SU-DHL-6 (cell line): ENCODE measurements around the gene ARL8B.

Experiments
- H2AFZ ChIP-seq: fragments of 200-600 bp; sonication (generic); 2 replicates; pipeline ENCODE4 v1.6.1; 2014; ENCODE audit warnings: low read depth, mild to moderate bottlenecking, moderate library complexity, mixed read lengths, antibody characterized with exemption, low read length; ENCODE audit not compliant: severe bottlenecking
- H3F3A ChIP-seq: fragments of 200-600 bp; shearing (Covaris generic); 2 replicates; pipeline ENCODE4 v1.6.0; 2016; ENCODE audit warnings: antibody characterized with exemption, mild to moderate bottlenecking; ENCODE audit not compliant: insufficient read depth
- H3K27ac ChIP-seq: fragments of 200-600 bp; sonication (generic); 2 replicates; pipeline ENCODE4 v1.5.1; 2016; ENCODE audit warnings: low read depth, mild to moderate bottlenecking, low read length, moderate library complexity, mixed read lengths
- H3K27me3 ChIP-seq: fragments of 200-600 bp; sonication (generic), shearing (Covaris generic); 2 replicates; pipeline ENCODE4 v1.6.0; 2014; ENCODE audit warnings: mild to moderate bottlenecking, low read length
- H3K36me3 ChIP-seq: fragments of 200-600 bp; sonication (generic); 2 replicates; pipeline ENCODE4 v1.6.1; 2014; ENCODE audit warnings: mild to moderate bottlenecking, low read length, mixed read lengths
- H3K4me2 ChIP-seq: fragments of 300-600, 200-600 bp; shearing (Covaris generic), sonication (generic); 2 replicates; pipeline ENCODE4 v1.6.0; 2014; ENCODE audit warnings: low read length, low read depth, mild to moderate bottlenecking; ENCODE audit not compliant: poor library complexity, severe bottlenecking
- H3K4me3 ChIP-seq: fragments of 200-600 bp; sonication (generic); 2 replicates; pipeline ENCODE4 v1.5.1; 2014; ENCODE audit warnings: antibody characterized with exemption, low read length, mild to moderate bottlenecking, mixed read lengths; ENCODE audit not compliant: insufficient read depth, poor library complexity, severe bottlenecking
- H3K79me2 ChIP-seq: fragments of 200-600 bp; sonication (generic); 2 replicates; pipeline ENCODE4 v1.6.1; 2014; ENCODE audit warnings: mild to moderate bottlenecking, low read length, moderate library complexity; ENCODE audit not compliant: insufficient read depth
- H3K9ac ChIP-seq: fragments of 200-600 bp; sonication (generic); 2 replicates; pipeline ENCODE4 v1.7.0; 2014; ENCODE audit warnings: mild to moderate bottlenecking, low read length
- H3K9me2 ChIP-seq: fragments of 200-600 bp; sonication (generic); replicated peaks from 2 replicates; pipeline ENCODE4 v1.6.1; 2014; ENCODE audit warnings: low read length; ENCODE audit not compliant: insufficient read depth
- H3K9me3 ChIP-seq: fragments of 200-600 bp; sonication (generic); 2 replicates; pipeline ENCODE4 v1.6.1; 2014; ENCODE audit warnings: low read length, mixed read lengths; ENCODE audit not compliant: insufficient read depth
- H4K20me1 ChIP-seq: fragments of 200-600 bp; sonication (generic); 2 replicates; pipeline ENCODE4 v1.6.1; 2014; ENCODE audit warnings: low read depth, mild to moderate bottlenecking, antibody characterized with exemption, low read length, moderate library complexity, mixed read lengths
- EZH2phosphoT487 ChIP-seq: fragments of 200-600 bp; sonication (generic), shearing (Covaris generic); conservative IDR thresholded peaks from 2 replicates; pipeline ENCODE4 v1.6.1; 2018; ENCODE audit warnings: mild to moderate bottlenecking, antibody characterized with exemption, low read length, moderate library complexity, mixed read lengths
- TF ChIP-seq, protein P1 (sequence below): fragments of 200-600 bp; sonication (generic); IDR thresholded peaks from one replicate; pipeline ENCODE4 v1.5.1; 2017; ENCODE audit warnings: antibody characterized with exemption, mild to moderate bottlenecking, low read length, moderate library complexity; ENCODE audit not compliant: insufficient read depth, poor library complexity, severe bottlenecking

ARL8B gene

GRCh38 chr3:5186089-5186857 lies 64.2 kb downstream of the ARL8B start:
- H3K4me3 ChIP-seq: peak overlapping the region; percentile 60
- peaks cover 7% of the 10 kb centered on the region; the same call in 1 of the 2 replicates for H4K20me1 ChIP-seq
- H3K27ac ChIP-seq: peak overlapping the region; percentile 97
- no peaks in the 10 kb centered on the region for H3K9me2 ChIP-seq
- H2AFZ ChIP-seq: no peak overlapping the region
- H3K27me3 ChIP-seq: no peaks in the 10 kb centered on the region
- H3K9me3 ChIP-seq: no peaks in the 10 kb centered on the region
- peaks cover 13% of the 10 kb centered on the region for H3K36me3 ChIP-seq
- H3K79me2 ChIP-seq: peaks cover 38% of the 10 kb centered on the region
- peak overlapping the region; percentile 96 for H3K4me2 ChIP-seq
- H3F3A ChIP-seq: peaks cover 54% of the 10 kb centered on the region
- no peak for TF ChIP-seq EZH2phosphoT487
- TF ChIP-seq, protein P1, sequence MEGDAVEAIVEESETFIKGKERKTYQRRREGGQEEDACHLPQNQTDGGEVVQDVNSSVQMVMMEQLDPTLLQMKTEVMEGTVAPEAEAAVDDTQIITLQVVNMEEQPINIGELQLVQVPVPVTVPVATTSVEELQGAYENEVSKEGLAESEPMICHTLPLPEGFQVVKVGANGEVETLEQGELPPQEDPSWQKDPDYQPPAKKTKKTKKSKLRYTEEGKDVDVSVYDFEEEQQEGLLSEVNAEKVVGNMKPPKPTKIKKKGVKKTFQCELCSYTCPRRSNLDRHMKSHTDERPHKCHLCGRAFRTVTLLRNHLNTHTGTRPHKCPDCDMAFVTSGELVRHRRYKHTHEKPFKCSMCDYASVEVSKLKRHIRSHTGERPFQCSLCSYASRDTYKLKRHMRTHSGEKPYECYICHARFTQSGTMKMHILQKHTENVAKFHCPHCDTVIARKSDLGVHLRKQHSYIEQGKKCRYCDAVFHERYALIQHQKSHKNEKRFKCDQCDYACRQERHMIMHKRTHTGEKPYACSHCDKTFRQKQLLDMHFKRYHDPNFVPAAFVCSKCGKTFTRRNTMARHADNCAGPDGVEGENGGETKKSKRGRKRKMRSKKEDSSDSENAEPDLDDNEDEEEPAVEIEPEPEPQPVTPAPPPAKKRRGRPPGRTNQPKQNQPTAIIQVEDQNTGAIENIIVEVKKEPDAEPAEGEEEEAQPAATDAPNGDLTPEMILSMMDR: no peak
- peak overlapping the region; percentile 69 for H3K9ac ChIP-seq

- Histone ChIP-seq H3K4me3 (peak overlapping the region; percentile 60), H3K9me3 (no peaks in the 10 kb centered on the region), H3K27me3 (no peaks in the 10 kb centered on the region), H3F3A (peaks cover 55% of the 10 kb centered on the region), H3K9ac (peak overlapping the region; percentile 69), H4K20me1 (peaks cover 10% of the 10 kb centered on the region; the same call in 1 of the 2 replicates), H2AFZ (peak overlapping the region; percentile 8), H3K36me3 (peaks cover 13% of the 10 kb centered on the region), H3K27ac (peak overlapping the region; percentile 97), H3K9me2 (no peaks in the 10 kb centered on the region), H3K4me2 (peak overlapping the region; percentile 96), H3K79me2 (peaks cover 43% of the 10 kb centered on the region)
- no peak for TF ChIP-seq EZH2phosphoT487
- TF ChIP-seq, protein P1: no peak
Observed at GRCh38 chr3:5186858-5187155, 64.7 kb downstream of the ARL8B start.

GRCh38 chr3:5187156-5187919 lies 65.2 kb downstream of the ARL8B start, which contains the start of gene EDEM1:
Gene EDEM1, plus strand, starts transcription at chr3:5187707. Its CDS starts 99 bp downstream, at chr3:5187806.
- peak within 1 kb of the TSS; percentile 8 for H2AFZ ChIP-seq
- peak within 1 kb of the TSS; percentile 97 for H3K27ac ChIP-seq
- H3F3A ChIP-seq: peaks cover 56% of the 10 kb centered on the region
- H3K27me3 ChIP-seq: no peaks in the 10 kb centered on the region
- H3K79me2 ChIP-seq: peaks cover 49% of the 10 kb centered on the region
- no peaks in the 10 kb centered on the region for H3K9me2 ChIP-seq
- no peaks in the 10 kb centered on the region for H3K9me3 ChIP-seq
- H3K36me3 ChIP-seq: peaks cover 13% of the 10 kb centered on the region
- TF ChIP-seq EZH2phosphoT487: no peak
- TF ChIP-seq, protein P1: no peak
- H3K4me3 ChIP-seq: peak within 1 kb of the TSS; percentile 95
- peaks cover 16% of the 10 kb centered on the region; the same call in 1 of the 2 replicates for H4K20me1 ChIP-seq
- H3K9ac ChIP-seq: peak within 1 kb of the TSS; percentile 99
- peak within 1 kb of the TSS; percentile 97 for H3K4me2 ChIP-seq
